ENCODE results near the gene KL.
A peak's percentile ranks its signal among the peaks of the same experiment; 100 is the strongest.

The KL gene

DNA sequence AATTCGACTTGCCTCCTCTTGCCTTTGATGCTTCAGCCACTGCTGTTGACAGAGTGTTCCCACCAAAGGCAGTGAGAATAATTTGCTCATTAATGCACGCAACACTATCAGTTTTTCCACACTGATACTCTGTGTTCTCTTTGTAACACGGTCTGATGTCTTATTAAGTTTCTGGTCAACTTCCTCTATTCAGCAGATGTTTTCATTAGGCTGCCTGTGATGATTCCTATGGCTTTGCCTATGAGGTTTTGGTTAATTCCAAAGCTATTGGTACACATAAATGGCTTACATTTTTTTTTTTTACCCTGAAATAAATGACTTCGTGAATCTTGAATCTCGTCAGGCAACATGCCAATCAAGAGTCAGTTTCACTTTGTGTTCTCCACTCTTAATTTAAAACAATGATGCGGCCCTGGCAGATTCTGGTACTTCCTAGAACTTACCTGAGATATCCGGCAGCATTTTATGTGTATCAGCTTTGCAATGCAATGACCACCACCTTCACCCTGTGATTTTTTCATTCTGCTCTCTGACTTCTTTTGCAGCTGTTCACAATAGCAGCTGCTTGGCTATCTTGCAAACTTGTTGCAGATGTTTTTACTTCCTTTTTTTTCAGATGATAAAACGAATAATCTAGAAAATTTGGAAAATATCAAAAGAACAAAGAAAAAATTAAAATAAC lies 27.5 kb upstream of the KL start:
- Histone ChIP-seq H3K27ac (ENCODE audit: insufficient read depth in 1 of 2, low read depth in 1 of 2, low read length in 2 of 2, poor library complexity in 1 of 2, severe bottlenecking in 2 of 2) (no peak overlapping the region), H3K4me1 (ENCODE audit: control extremely low read depth in 1 of 4, control insufficient read depth in 4 of 4, insufficient read depth in 4 of 4, low read length in 3 of 4) (peaks cover 0 to 10% (median 6%) of the 10 kb centered on the region in 4 experiments), H3K4me3 (ENCODE audit: control insufficient read depth in 1 of 7, extremely low read depth in 1 of 7, insufficient read depth in 4 of 7, low read depth in 2 of 7, low read length in 6 of 7) (peak overlapping the region in 2 of 7 experiments; percentile 57 to 59), H3K9me3 (ENCODE audit: control extremely low read depth in 1 of 5, control insufficient read depth in 4 of 5, insufficient read depth in 2 of 5, low read depth in 1 of 5, low read length in 4 of 5) (peaks cover 0 to 3% (median 0%) of the 10 kb centered on the region in 5 experiments), H3K36me3 (ENCODE audit: control insufficient read depth in 4 of 4, insufficient read depth in 4 of 4, low read length in 3 of 4) (no peaks in the 10 kb centered on the region), H3K27me3 (replicated peaks in 2 of 5; ENCODE audit: control insufficient read depth in 4 of 5, insufficient read depth in 5 of 5, low read length in 4 of 5) (no peaks in the 10 kb centered on the region)
- DNase-seq, result peak; percentile 13 to 82 (median 75)
- 38% methylated on average over 5 of the region's 8 CpGs for WGBS (ENCODE audit: insufficient coverage)
- POLR2A ChIA-PET, result interaction anchor here (0.6 kb wide), 1 partner anchor 89 kb away, joined by 3 read pairs; no protein-coding TSS in a partner anchor
- CTCF ChIA-PET, result no interaction called here

DNA sequence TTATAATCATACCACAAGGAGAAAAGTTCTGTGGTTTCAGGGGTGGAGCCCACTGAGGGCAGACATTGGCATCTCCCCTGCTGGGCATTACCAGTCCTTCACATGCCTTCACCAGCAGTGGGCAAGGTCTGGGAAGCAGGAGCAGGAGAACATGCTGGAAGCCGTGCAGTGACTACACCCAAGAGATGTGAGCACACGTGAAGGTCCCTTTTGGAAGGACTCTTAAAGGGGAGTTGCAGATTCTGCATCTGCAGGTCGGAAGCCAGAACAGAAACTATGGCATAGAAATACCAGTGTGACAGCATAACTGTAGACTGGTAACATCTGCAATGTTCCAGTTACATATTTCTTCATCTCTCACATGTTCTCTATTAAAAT lies 26.9 kb upstream of the KL start:
- Histone ChIP-seq H3K4me3 (ENCODE audit: control insufficient read depth in 1 of 7, extremely low read depth in 1 of 7, insufficient read depth in 4 of 7, low read depth in 2 of 7, low read length in 6 of 7) (no peak overlapping the region), H3K27me3 (replicated peaks in 2 of 5; ENCODE audit: control insufficient read depth in 4 of 5, insufficient read depth in 5 of 5, low read length in 4 of 5) (no peaks in the 10 kb centered on the region), H3K4me1 (ENCODE audit: control extremely low read depth in 1 of 4, control insufficient read depth in 4 of 4, insufficient read depth in 4 of 4, low read length in 3 of 4) (peaks cover 0 to 10% (median 6%) of the 10 kb centered on the region in 4 experiments), H3K27ac (ENCODE audit: insufficient read depth in 1 of 2, low read depth in 1 of 2, low read length in 2 of 2, poor library complexity in 1 of 2, severe bottlenecking in 2 of 2) (no peak overlapping the region), H3K9me3 (ENCODE audit: control extremely low read depth in 1 of 5, control insufficient read depth in 4 of 5, insufficient read depth in 2 of 5, low read depth in 1 of 5, low read length in 4 of 5) (peaks cover 0 to 3% (median 0%) of the 10 kb centered on the region in 5 experiments), H3K36me3 (ENCODE audit: control insufficient read depth in 4 of 4, insufficient read depth in 4 of 4, low read length in 3 of 4) (no peaks in the 10 kb centered on the region)
- ChIA-PET CTCF (no interaction called here), POLR2A (no interaction called here)
- DNase-seq, result no peak
- WGBS (ENCODE audit: insufficient coverage), result 96% methylated on average over 3 of the region's 3 CpGs

GRCh38 chr13:32989942-32990341 lies 26.3 kb upstream of the KL start:
- no peaks in the 10 kb centered on the region for H3K27me3 ChIP-seq (replicated peaks in 2 of 5; ENCODE audit: control insufficient read depth in 4 of 5, insufficient read depth in 5 of 5, low read length in 4 of 5)
- CTCF ChIA-PET, result no interaction called here
- H3K4me1 ChIP-seq (ENCODE audit: control extremely low read depth in 1 of 4, control insufficient read depth in 4 of 4, insufficient read depth in 4 of 4, low read length in 3 of 4), result peaks cover 0 to 10% (median 6%) of the 10 kb centered on the region in 4 experiments
- H3K36me3 ChIP-seq (ENCODE audit: control insufficient read depth in 4 of 4, insufficient read depth in 4 of 4, low read length in 3 of 4), result no peaks in the 10 kb centered on the region
- peaks cover 0 to 3% (median 0%) of the 10 kb centered on the region in 5 experiments for H3K9me3 ChIP-seq (ENCODE audit: control extremely low read depth in 1 of 5, control insufficient read depth in 4 of 5, insufficient read depth in 2 of 5, low read depth in 1 of 5, low read length in 4 of 5)
- WGBS (ENCODE audit: insufficient coverage), result no CpG with 5 or more reads among the region's 3 CpGs
- no peak overlapping the region for H3K4me3 ChIP-seq (ENCODE audit: control insufficient read depth in 1 of 7, extremely low read depth in 1 of 7, insufficient read depth in 4 of 7, low read depth in 2 of 7, low read length in 6 of 7)
- DNase-seq, result no peak
- POLR2A ChIA-PET, result no interaction called here
- no peak overlapping the region for H3K27ac ChIP-seq (ENCODE audit: insufficient read depth in 1 of 2, low read depth in 1 of 2, low read length in 2 of 2, poor library complexity in 1 of 2, severe bottlenecking in 2 of 2)

GRCh38 chr13:32993145-32993544 lies 23.1 kb upstream of the KL start:
- WGBS (ENCODE audit: insufficient coverage), result 100% methylated on average over 5 of the region's 8 CpGs

DNA sequence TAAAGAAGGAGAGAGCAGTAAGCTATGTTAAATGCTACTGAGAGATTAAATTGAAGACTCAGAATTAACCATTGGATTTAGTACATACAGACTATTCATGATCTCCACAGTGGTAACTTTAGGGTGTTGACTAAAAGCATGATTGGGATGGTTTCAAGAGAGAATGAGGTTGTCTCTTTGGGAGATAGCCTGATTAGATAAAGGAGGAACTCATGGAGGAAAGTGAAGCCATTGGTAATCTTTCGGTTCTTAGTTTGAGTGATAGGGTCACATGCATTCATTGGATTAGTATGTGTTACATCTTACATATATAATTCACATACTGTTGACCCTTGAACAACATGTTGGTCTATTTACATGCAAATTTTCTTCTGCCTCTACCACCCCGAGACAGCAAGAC lies 18.8 kb upstream of the KL start:
- Histone ChIP-seq H3K27ac (ENCODE audit: insufficient read depth in 1 of 2, low read depth in 1 of 2, low read length in 2 of 2, poor library complexity in 1 of 2, severe bottlenecking in 2 of 2) (no peak overlapping the region), H3K27me3 (replicated peaks in 2 of 5; ENCODE audit: control insufficient read depth in 4 of 5, insufficient read depth in 5 of 5, low read length in 4 of 5) (no peaks in the 10 kb centered on the region), H3K36me3 (ENCODE audit: control insufficient read depth in 4 of 4, insufficient read depth in 4 of 4, low read length in 3 of 4) (no peaks in the 10 kb centered on the region), H3K4me1 (ENCODE audit: control extremely low read depth in 1 of 4, control insufficient read depth in 4 of 4, insufficient read depth in 4 of 4, low read length in 3 of 4) (no peaks in the 10 kb centered on the region), H3K9me3 (ENCODE audit: control extremely low read depth in 1 of 5, control insufficient read depth in 4 of 5, insufficient read depth in 2 of 5, low read depth in 1 of 5, low read length in 4 of 5) (peaks cover 0 to 2% (median 0%) of the 10 kb centered on the region in 5 experiments), H3K4me3 (ENCODE audit: control insufficient read depth in 1 of 7, extremely low read depth in 1 of 7, insufficient read depth in 4 of 7, low read depth in 2 of 7, low read length in 6 of 7) (no peak overlapping the region)
- DNase-seq, result no peak
- WGBS (ENCODE audit: insufficient coverage), result 92% methylated on average over 1 of the region's 2 CpGs
- ChIA-PET CTCF (no interaction called here), POLR2A (no interaction called here)

More at GRCh38 chr13:32993145-32993544, 23.1 kb upstream of the KL start:
- Histone ChIP-seq H3K27me3 (replicated peaks in 2 of 5; ENCODE audit: control insufficient read depth in 4 of 5, insufficient read depth in 5 of 5, low read length in 4 of 5) (no peaks in the 10 kb centered on the region), H3K27ac (ENCODE audit: insufficient read depth in 1 of 2, low read depth in 1 of 2, low read length in 2 of 2, poor library complexity in 1 of 2, severe bottlenecking in 2 of 2) (no peak overlapping the region), H3K4me3 (ENCODE audit: control insufficient read depth in 1 of 7, extremely low read depth in 1 of 7, insufficient read depth in 4 of 7, low read depth in 2 of 7, low read length in 6 of 7) (no peak overlapping the region), H3K4me1 (ENCODE audit: control extremely low read depth in 1 of 4, control insufficient read depth in 4 of 4, insufficient read depth in 4 of 4, low read length in 3 of 4) (peaks cover 0 to 10% (median 6%) of the 10 kb centered on the region in 4 experiments), H3K9me3 (ENCODE audit: control extremely low read depth in 1 of 5, control insufficient read depth in 4 of 5, insufficient read depth in 2 of 5, low read depth in 1 of 5, low read length in 4 of 5) (peaks cover 0 to 2% (median 0%) of the 10 kb centered on the region in 5 experiments), H3K36me3 (ENCODE audit: control insufficient read depth in 4 of 4, insufficient read depth in 4 of 4, low read length in 3 of 4) (no peaks in the 10 kb centered on the region)
- ChIA-PET POLR2A (no interaction called here), CTCF (interaction anchor here (1.2 kb wide), 1 partner anchor 16 kb away, joined by 3 read pairs; no protein-coding TSS in a partner anchor)
- no peak for DNase-seq

DNA sequence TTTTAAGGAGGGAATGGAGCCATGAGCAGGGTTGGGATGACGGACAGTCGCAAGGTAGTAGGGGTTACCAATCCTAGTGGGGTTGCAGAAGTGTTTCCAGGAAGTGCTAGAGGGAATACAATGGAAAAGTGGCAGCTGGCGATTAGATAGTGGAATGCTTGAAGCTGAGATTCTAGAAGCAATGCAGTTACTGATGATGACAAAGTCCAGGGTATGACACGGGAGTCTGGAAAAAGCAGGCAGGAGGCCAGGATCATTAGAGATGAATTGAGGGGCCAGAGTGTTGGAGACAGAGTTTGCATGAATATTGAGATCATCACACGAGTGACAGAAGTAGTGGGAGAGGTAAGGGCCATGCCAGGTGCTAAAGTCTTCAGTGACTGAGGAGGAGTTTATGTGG lies 17.3 kb upstream of the KL start:
- POLR2A ChIA-PET, result no interaction called here
- no peak overlapping the region for H3K4me3 ChIP-seq (ENCODE audit: control insufficient read depth in 1 of 7, extremely low read depth in 1 of 7, insufficient read depth in 4 of 7, low read depth in 2 of 7, low read length in 6 of 7)
- H3K9me3 ChIP-seq (ENCODE audit: control extremely low read depth in 1 of 5, control insufficient read depth in 4 of 5, insufficient read depth in 2 of 5, low read depth in 1 of 5, low read length in 4 of 5), result peaks cover 0 to 2% (median 0%) of the 10 kb centered on the region in 5 experiments
- WGBS (ENCODE audit: insufficient coverage), result 94% methylated on average over 5 of the region's 5 CpGs
- H3K27ac ChIP-seq (ENCODE audit: insufficient read depth in 1 of 2, low read depth in 1 of 2, low read length in 2 of 2, poor library complexity in 1 of 2, severe bottlenecking in 2 of 2), result no peak overlapping the region
- no peak for DNase-seq
- H3K36me3 ChIP-seq (ENCODE audit: control insufficient read depth in 4 of 4, insufficient read depth in 4 of 4, low read length in 3 of 4), result no peaks in the 10 kb centered on the region
- H3K4me1 ChIP-seq (ENCODE audit: control extremely low read depth in 1 of 4, control insufficient read depth in 4 of 4, insufficient read depth in 4 of 4, low read length in 3 of 4), result no peaks in the 10 kb centered on the region
- CTCF ChIA-PET, result no interaction called here
- no peaks in the 10 kb centered on the region for H3K27me3 ChIP-seq (replicated peaks in 2 of 5; ENCODE audit: control insufficient read depth in 4 of 5, insufficient read depth in 5 of 5, low read length in 4 of 5)

- DNase-seq, result no peak
- H3K27me3 ChIP-seq (replicated peaks in 2 of 5; ENCODE audit: control insufficient read depth in 4 of 5, insufficient read depth in 5 of 5, low read length in 4 of 5), result no peaks in the 10 kb centered on the region
- no peak overlapping the region for H3K27ac ChIP-seq (ENCODE audit: insufficient read depth in 1 of 2, low read depth in 1 of 2, low read length in 2 of 2, poor library complexity in 1 of 2, severe bottlenecking in 2 of 2)
- H3K4me1 ChIP-seq (ENCODE audit: control extremely low read depth in 1 of 4, control insufficient read depth in 4 of 4, insufficient read depth in 4 of 4, low read length in 3 of 4), result peaks cover 0 to 5% (median 1%) of the 10 kb centered on the region in 4 experiments
- no peaks in the 10 kb centered on the region for H3K9me3 ChIP-seq (ENCODE audit: control extremely low read depth in 1 of 5, control insufficient read depth in 4 of 5, insufficient read depth in 2 of 5, low read depth in 1 of 5, low read length in 4 of 5)
- no CpG with 5 or more reads among the region's 1 CpG for WGBS (ENCODE audit: insufficient coverage)
- ChIA-PET CTCF (no interaction called here), POLR2A (no interaction called here)
- H3K4me3 ChIP-seq (ENCODE audit: control insufficient read depth in 1 of 7, extremely low read depth in 1 of 7, insufficient read depth in 4 of 7, low read depth in 2 of 7, low read length in 6 of 7), result no peak overlapping the region
- H3K36me3 ChIP-seq (ENCODE audit: control insufficient read depth in 4 of 4, insufficient read depth in 4 of 4, low read length in 3 of 4), result no peaks in the 10 kb centered on the region
Observed at GRCh38 chr13:33000365-33000764, 15.9 kb upstream of the KL start.

All from common myeloid progenitor, CD34-positive (primary cell).